C4-2B (cell line): Measurements from ENCODE around the gene RBMS1.

Source experiments
- H3K27ac ChIP-seq: fragments of 450-650 bp; 2 replicates; pipeline ENCODE4 v1.5.1; 2017
- CTCF ChIP-seq: fragments of 450-650 bp; conservative IDR thresholded peaks from 2 replicates; pipeline ENCODE4 v1.5.1; 2017; ENCODE audit warnings: mild to moderate bottlenecking
- ZFX ChIP-seq: fragments of 450-650 bp; IDR thresholded peaks from 2 replicates; pipeline ENCODE4 v1.6.1; 2017

The RBMS1 gene

GRCh38 chr2:160501370-160501769 is 7.8 kb upstream of the RBMS1 start:
- H3K27ac ChIP-seq: no peak overlapping the region
- TF ChIP-seq ZFX: no peak
- no peak for TF ChIP-seq CTCF

DNA sequence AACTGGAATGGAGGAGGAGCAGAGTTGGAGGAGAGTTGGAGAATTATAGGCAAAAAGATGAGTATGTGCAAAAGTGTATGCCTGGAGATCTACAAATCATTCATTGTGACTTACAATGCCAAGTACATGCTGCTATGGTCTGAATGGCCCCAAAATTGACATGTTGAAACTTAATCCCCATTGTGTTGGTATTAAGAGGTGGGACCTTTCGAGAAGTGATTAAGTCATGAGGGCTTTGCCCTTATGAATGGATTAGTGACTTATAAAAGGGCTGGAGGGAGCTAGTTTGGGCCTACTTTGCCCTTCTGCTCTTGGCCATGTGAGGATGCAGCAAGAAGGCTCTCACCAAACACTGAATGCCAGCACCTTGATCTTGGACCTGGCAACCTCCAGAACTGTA is 6.3 kb upstream of the RBMS1 start:
- no peak overlapping the region for H3K27ac ChIP-seq
- TF ChIP-seq CTCF (no peak), ZFX (no peak)

DNA sequence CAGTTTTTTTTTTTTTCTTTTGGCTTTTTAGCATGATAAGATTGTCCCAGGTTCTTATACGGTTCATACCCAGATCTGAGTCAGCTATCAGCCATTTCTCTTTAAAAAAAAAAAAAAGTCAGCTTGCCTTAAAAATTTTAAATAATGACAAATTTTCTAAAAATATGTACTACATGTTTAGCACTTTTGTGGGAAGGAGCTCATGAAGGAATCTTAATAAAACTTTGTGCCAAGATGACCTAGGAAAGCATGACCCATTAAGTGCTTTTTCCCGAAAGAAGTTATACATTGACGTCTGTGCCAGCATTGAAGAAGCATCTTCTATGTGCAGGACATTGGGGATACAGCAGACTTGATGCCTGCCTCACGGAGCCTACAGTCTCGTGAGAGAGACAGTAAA is 4.5 kb upstream of the RBMS1 start:
- no peak overlapping the region for H3K27ac ChIP-seq
- no peak for TF ChIP-seq ZFX
- no peak for TF ChIP-seq CTCF

GRCh38 chr2:160494201-160494644 is 616 bp upstream of the RBMS1 start:
- H3K27ac ChIP-seq: no peak overlapping the region
- TF ChIP-seq ZFX: no peak
- TF ChIP-seq CTCF: no peak

- TF ChIP-seq ZFX (no peak), CTCF (no peak)
- H3K27ac ChIP-seq: peak overlapping the region; percentile 27; the same call in 1 of the 2 replicates
Observed at GRCh38 chr2:160492401-160493226, 993 bp downstream of the RBMS1 start.

DNA sequence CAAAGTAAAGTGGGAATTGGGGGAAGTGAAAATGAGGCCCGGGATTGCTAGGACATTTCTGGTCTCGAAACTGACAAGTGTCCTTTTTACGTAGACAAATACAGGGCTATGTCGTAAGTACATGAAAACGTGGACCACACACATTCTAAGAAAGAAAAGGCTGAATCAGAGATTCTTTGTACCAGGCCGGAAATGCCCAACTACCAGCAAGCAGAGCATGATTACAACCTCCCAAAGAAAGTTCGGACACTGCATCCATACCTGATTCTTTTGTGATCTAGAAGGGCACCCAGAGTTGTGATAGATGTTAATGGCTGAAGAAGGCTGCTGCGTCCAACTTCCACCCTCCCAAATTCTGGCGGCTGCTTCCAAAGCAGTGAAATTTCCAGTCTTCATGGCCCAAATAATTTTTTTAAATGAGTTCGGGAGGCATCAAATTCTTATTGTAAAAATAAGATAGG is 1.7 kb downstream of the RBMS1 start:
- H3K27ac ChIP-seq: no peak overlapping the region
- no peak for TF ChIP-seq ZFX
- no peak for TF ChIP-seq CTCF
